ENCODE measurements around the gene NRARP. TPM values are rescaled to one million over a fixed set of nuclear protein-coding genes. Genes with fewer than 3 reads are reported as not detected.
"Not testable (repeated sequence)": the region's sequence is repeated elsewhere in the genome, so short reads cannot be mapped to it uniquely, and the experiment has no call there.

NRARP gene
- total and polyA plus RNA-seq, 2 experiments from 2014 or later: 4.0 to 55.1 TPM

DNA sequence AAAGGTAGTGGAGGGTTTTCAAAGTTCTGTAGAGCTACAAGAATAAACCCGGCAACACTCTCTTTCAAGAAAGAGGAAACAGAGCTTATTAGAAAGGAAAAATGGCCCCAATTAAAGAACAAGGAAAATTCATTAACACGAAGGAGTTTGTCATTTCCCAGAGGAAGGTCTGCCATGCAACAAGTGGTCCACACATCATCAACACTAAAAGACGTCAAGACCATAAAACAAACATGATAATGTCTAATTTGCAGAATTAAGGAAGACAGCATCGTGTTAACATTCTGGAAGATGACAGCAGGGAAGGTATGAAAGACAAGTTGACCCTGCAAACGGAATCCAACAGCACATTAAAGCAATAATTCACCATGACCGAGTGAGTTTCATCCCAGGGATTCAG, 28.6 kb upstream of the NRARP start (continued):
- TF ChIP-seq, protein P1, sequence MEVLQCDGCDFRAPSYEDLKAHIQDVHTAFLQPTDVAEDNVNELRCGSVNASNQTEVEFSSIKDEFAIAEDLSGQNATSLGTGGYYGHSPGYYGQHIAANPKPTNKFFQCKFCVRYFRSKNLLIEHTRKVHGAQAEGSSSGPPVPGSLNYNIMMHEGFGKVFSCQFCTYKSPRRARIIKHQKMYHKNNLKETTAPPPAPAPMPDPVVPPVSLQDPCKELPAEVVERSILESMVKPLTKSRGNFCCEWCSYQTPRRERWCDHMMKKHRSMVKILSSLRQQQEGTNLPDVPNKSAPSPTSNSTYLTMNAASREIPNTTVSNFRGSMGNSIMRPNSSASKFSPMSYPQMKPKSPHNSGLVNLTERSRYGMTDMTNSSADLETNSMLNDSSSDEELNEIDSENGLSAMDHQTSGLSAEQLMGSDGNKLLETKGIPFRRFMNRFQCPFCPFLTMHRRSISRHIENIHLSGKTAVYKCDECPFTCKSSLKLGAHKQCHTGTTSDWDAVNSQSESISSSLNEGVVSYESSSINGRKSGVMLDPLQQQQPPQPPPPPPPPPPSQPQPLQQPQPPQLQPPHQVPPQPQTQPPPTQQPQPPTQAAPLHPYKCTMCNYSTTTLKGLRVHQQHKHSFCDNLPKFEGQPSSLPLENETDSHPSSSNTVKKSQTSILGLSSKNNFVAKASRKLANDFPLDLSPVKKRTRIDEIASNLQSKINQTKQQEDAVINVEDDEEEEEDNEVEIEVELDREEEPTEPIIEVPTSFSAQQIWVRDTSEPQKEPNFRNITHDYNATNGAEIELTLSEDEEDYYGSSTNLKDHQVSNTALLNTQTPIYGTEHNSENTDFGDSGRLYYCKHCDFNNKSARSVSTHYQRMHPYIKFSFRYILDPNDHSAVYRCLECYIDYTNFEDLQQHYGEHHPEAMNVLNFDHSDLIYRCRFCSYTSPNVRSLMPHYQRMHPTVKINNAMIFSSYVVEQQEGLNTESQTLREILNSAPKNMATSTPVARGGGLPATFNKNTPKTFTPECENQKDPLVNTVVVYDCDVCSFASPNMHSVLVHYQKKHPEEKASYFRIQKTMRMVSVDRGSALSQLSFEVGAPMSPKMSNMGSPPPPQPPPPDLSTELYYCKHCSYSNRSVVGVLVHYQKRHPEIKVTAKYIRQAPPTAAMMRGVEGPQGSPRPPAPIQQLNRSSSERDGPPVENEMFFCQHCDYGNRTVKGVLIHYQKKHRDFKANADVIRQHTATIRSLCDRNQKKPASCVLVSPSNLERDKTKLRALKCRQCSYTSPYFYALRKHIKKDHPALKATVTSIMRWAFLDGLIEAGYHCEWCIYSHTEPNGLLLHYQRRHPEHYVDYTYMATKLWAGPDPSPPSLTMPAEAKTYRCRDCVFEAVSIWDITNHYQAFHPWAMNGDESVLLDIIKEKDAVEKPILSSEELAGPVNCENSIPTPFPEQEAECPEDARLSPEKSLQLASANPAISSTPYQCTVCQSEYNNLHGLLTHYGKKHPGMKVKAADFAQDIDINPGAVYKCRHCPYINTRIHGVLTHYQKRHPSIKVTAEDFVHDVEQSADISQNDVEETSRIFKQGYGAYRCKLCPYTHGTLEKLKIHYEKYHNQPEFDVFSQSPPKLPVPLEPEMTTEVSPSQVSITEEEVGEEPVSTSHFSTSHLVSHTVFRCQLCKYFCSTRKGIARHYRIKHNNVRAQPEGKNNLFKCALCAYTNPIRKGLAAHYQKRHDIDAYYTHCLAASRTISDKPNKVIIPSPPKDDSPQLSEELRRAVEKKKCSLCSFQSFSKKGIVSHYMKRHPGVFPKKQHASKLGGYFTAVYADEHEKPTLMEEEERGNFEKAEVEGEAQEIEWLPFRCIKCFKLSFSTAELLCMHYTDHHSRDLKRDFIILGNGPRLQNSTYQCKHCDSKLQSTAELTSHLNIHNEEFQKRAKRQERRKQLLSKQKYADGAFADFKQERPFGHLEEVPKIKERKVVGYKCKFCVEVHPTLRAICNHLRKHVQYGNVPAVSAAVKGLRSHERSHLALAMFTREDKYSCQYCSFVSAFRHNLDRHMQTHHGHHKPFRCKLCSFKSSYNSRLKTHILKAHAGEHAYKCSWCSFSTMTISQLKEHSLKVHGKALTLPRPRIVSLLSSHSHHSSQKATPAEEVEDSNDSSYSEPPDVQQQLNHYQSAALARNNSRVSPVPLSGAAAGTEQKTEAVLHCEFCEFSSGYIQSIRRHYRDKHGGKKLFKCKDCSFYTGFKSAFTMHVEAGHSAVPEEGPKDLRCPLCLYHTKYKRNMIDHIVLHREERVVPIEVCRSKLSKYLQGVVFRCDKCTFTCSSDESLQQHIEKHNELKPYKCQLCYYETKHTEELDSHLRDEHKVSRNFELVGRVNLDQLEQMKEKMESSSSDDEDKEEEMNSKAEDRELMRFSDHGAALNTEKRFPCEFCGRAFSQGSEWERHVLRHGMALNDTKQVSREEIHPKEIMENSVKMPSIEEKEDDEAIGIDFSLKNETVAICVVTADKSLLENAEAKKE (CRISPR knock-in tag; IDR thresholded peaks at IDR 0.05): no peak
- TF ChIP-seq ZNF114 (CRISPR knock-in tag; IDR thresholded peaks at IDR 0.05) (no peak), CREB1 (CRISPR knock-in tag; IDR thresholded peaks at IDR 0.05; ENCODE audit: low read depth) (no peak), EZH2 (IDR thresholded peaks at IDR 0.05; ENCODE audit: low read depth, unreplicated experiment) (no peak)

DNA sequence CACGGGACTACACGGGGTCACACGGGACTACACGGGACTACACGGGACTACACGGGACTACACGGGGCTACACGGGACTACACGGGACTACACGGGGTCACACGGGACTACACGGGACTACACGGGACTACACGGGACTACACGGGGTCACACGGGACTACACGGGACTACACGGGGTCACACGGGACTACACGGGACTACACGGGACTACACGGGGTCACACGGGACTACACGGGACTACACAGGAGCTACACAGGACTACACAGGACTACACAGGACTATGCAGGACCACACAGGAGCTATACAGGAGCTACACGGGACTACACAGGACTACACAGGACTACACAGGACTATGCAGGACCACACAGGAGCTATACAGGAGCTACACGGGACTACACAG, 27.5 kb upstream of the NRARP start:
- not testable (repeated sequence) for H2AFZ ChIP-seq

DNA sequence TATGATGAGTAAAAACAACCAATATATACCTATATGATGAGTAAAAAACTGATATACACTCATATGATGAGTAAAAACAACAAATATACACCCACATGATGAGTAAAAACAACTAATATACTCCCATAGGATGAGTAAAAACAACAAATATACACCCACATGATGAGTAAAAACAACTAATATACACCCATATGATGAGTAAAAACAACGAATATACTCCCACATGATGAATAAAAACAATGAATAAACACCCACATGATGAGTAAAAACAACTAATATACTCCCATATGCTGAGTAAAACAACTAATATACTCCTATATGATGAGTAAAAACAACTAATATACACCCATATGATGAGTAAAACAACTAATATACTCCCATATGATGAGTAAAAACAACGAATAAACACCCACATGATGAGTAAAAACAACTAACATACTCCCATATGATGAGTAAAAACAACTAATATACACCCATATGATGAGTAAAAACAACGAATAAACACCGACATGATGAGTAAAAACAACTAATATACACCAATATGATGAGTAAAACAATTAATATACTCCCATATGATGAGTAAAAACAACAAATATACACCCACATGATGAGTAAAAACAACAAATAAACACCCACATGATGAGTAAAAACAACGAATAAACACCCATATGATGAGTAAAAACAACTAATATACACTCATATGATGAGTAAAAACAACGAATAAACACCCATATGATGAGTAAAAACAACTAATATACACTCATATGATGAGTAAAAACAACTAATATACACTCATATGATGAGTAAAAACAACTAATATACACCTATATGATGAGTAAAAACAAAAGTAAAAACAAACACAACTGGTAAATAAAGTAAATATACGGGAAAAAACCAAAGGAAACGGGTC, 25.8 kb upstream of the NRARP start:
- H3K36me3 ChIP-seq (ENCODE audit: insufficient read depth); H4K20me1 ChIP-seq (replicated peaks; ENCODE audit: insufficient read depth); H3K4me2 ChIP-seq; H3K79me2 ChIP-seq (replicated peaks; ENCODE audit: insufficient read depth); H2AFZ ChIP-seq; H3K4me1 Mint-ChIP-seq; ATAC-seq; H3K27ac Mint-ChIP-seq; H3K9me2 ChIP-seq (ENCODE audit: insufficient read depth); H3K27me3 ChIP-seq (ENCODE audit: insufficient read depth); H3K27ac ChIP-seq (ENCODE audit: low read depth); H3F3A ChIP-seq (replicated peaks; ENCODE audit: low read depth); DNase-seq (ENCODE audit: low spot score); H3K4me1 ChIP-seq (ENCODE audit: insufficient read depth); H3K4me3 ChIP-seq: not testable (repeated sequence)
- peaks cover 36% of the 10 kb centered on the region for H3K9me3 Mint-ChIP-seq
- peak overlapping the region; percentile 29; the same call in 1 of the 3 replicates for H3K4me3 Mint-ChIP-seq
- H3K27me3 Mint-ChIP-seq (ENCODE audit: insufficient read depth, low read depth, poor library complexity): peaks cover 22% of the 10 kb centered on the region
- H3K36me3 Mint-ChIP-seq (ENCODE audit: low read depth): peaks cover 19% of the 10 kb centered on the region

More for the DNA sequence above, 27.5 kb upstream of the NRARP start:
- H3K27ac ChIP-seq (ENCODE audit: low read depth); H3K4me3 ChIP-seq; H3K4me2 ChIP-seq; DNase-seq (ENCODE audit: low spot score); H3K4me1 ChIP-seq (ENCODE audit: insufficient read depth); H3K27me3 ChIP-seq (ENCODE audit: insufficient read depth); H3F3A ChIP-seq (replicated peaks; ENCODE audit: low read depth); H3K79me2 ChIP-seq (replicated peaks; ENCODE audit: insufficient read depth); H3K36me3 ChIP-seq (ENCODE audit: insufficient read depth); H3K27ac Mint-ChIP-seq; H3K4me1 Mint-ChIP-seq; H4K20me1 ChIP-seq (replicated peaks; ENCODE audit: insufficient read depth); ATAC-seq; H3K9me2 ChIP-seq (ENCODE audit: insufficient read depth); H3K4me3 Mint-ChIP-seq: not testable (repeated sequence)
- peaks cover 22% of the 10 kb centered on the region for H3K36me3 Mint-ChIP-seq (ENCODE audit: low read depth)
- peaks cover 53% of the 10 kb centered on the region for H3K9me3 Mint-ChIP-seq
- peaks cover 22% of the 10 kb centered on the region for H3K27me3 Mint-ChIP-seq (ENCODE audit: insufficient read depth, low read depth, poor library complexity)
